Activated CD8-positive, alpha-beta T cell treated with anti-CD3 and anti-CD28 coated beads for 36 hours (primary cell): ENCODE data around the gene PPWD1. TPM values are rescaled to one million over a fixed set of nuclear protein-coding genes. Genes with fewer than 3 reads are reported as not detected.

Source experiments
- ATAC-seq: fragments of 200-7000 bp; cut with Tn5 transposase; one replicate; pipeline ENCODE4 v1.10.0; 2021; ENCODE audit warnings: mild to moderate bottlenecking, moderate library complexity
- CTCF ChIA-PET: fragments of 350-600 bp; sonication (Branson Sonifier 250); formaldehyde crosslinking; loops from one replicate; lab custom pipeline; 2021; ENCODE audit warnings: antibody characterized with exemption; lab: Charles Lee
- POLR2A ChIA-PET: fragments of 350-600 bp; sonication (Branson Sonifier 250); formaldehyde crosslinking; loops from one replicate; lab custom pipeline; 2021; ENCODE audit warnings: antibody characterized with exemption; lab: Charles Lee
- DNase-seq: peaks from one replicate; pipeline ENCODE4 v3.0.0-alpha.2; 2020
- H3K27ac Mint-ChIP-seq: one replicate; pipeline ENCODE4 v1.8.0; 2021; ENCODE audit warnings: mild to moderate bottlenecking, mixed read lengths
- H3K27me3 Mint-ChIP-seq: one replicate; pipeline ENCODE4 v1.8.0; 2021; ENCODE audit warnings: mixed read lengths
- H3K36me3 Mint-ChIP-seq: one replicate; pipeline ENCODE4 v1.8.0; 2021; ENCODE audit warnings: low read depth, mixed read lengths
- H3K4me1 Mint-ChIP-seq: one replicate; pipeline ENCODE4 v1.8.0; 2021; ENCODE audit warnings: low read depth, mixed read lengths
- H3K4me3 Mint-ChIP-seq: one replicate; pipeline ENCODE4 v1.8.0; 2021; ENCODE audit warnings: mild to moderate bottlenecking, moderate library complexity, mixed read lengths
- H3K9me3 Mint-ChIP-seq: one replicate; pipeline ENCODE4 v1.8.0; 2021; ENCODE audit warnings: mixed read lengths
- CTCF ChIP-seq: fragments of 200-600 bp; IDR thresholded peaks from one replicate; pipeline ENCODE4 v1.8.0; 2022; ENCODE audit warnings: antibody characterized with exemption, mild to moderate bottlenecking
- intact Hi-C: fragments of 100-400 bp; cut with micrococcal nuclease; formaldehyde crosslinking; loops from one replicate; pipeline ENCODE4 v1.10.0; 2022
- total RNA-seq, 2 experiments: library from RNA; stranded (reverse); gene quantifications; one replicate each; pipeline ENCODE4 v1.2.3, GENCODE V29; 2021

Gene PPWD1
- 10 to 100 TPM; 33.8 to 37.8 TPM for total RNA-seq

- no peaks in the 10 kb centered on the region for H3K27me3 Mint-ChIP-seq
- TF ChIP-seq CTCF: no peak
- CTCF ChIA-PET: interaction anchor here (0.7 to 1.4 kb wide), 4 partner anchors 13 to 80 kb away, joined by 3 to 4 read pairs (median 3); no protein-coding TSS in a partner anchor
- peak within 1 kb of the TSS; percentile 98 for H3K27ac Mint-ChIP-seq
- peak; percentile 99 for ATAC-seq
- H3K4me1 Mint-ChIP-seq: peaks cover 40% of the 10 kb centered on the region
- peak; percentile 98 for DNase-seq
- intact Hi-C loops: loop anchor here (5.0 kb wide), 1 partner anchor 59 kb away; the partner anchor contains the start of gene TRIM23
- peak within 1 kb of the TSS; percentile 94 for H3K4me3 Mint-ChIP-seq
- POLR2A ChIA-PET: interaction anchor here (0.5 to 2.7 kb wide), 20 partner anchors 9 to 794 kb away, joined by 3 to 22 read pairs (median 4); partner anchors contain the start of genes CWC27, SHLD3, SREK1IP1 and TRAPPC13
- no peaks in the 10 kb centered on the region for H3K9me3 Mint-ChIP-seq
- peaks cover 33% of the 10 kb centered on the region for H3K36me3 Mint-ChIP-seq
Observed at GRCh38 chr5:65562731-65563701, at the start of gene PPWD1, which contains the start of gene CENPK. Gene PPWD1 (plus strand): TSS chr5:65563296. CDS start chr5:65563311, 15 bp downstream. Gene CENPK (minus strand): TSS chr5:65563168. CDS start chr5:65554907, 8,261 bp downstream.

- no peaks in the 10 kb centered on the region for H3K27me3 Mint-ChIP-seq
- no peaks in the 10 kb centered on the region for H3K4me1 Mint-ChIP-seq
- DNase-seq (no peak), ATAC-seq (no peak)
- H3K27ac Mint-ChIP-seq: no peak overlapping the region
- peaks cover 19% of the 10 kb centered on the region for H3K36me3 Mint-ChIP-seq
- POLR2A ChIA-PET: interaction anchor here (1.0 kb wide), 1 partner anchor 43 kb away, joined by 3 read pairs; no protein-coding TSS in a partner anchor
- H3K4me3 Mint-ChIP-seq: no peak overlapping the region
- intact Hi-C loops: no loop called here
- CTCF ChIA-PET: no interaction called here
- H3K9me3 Mint-ChIP-seq: no peaks in the 10 kb centered on the region
- TF ChIP-seq CTCF: no peak
Observed at GRCh38 chr5:65525726-65526125, 37.4 kb upstream of the PPWD1 start.

- no peak for DNase-seq
- TF ChIP-seq CTCF: no peak
- CTCF ChIA-PET: interaction anchor here (1.5 kb wide), 1 partner anchor 15 kb away, joined by 3 read pairs; no protein-coding TSS in a partner anchor
- intact Hi-C loops: no loop called here
- ATAC-seq: no peak
- no peaks in the 10 kb centered on the region for H3K4me1 Mint-ChIP-seq
- H3K27me3 Mint-ChIP-seq: no peaks in the 10 kb centered on the region
- POLR2A ChIA-PET: interaction anchor here (0.6 kb wide), 2 partner anchors 102 to 451 kb away, joined by 3 read pairs; no protein-coding TSS in a partner anchor
- no peak overlapping the region for H3K4me3 Mint-ChIP-seq
- peaks cover 28% of the 10 kb centered on the region for H3K36me3 Mint-ChIP-seq
- H3K9me3 Mint-ChIP-seq: no peaks in the 10 kb centered on the region
- no peak overlapping the region for H3K27ac Mint-ChIP-seq
Observed at GRCh38 chr5:65530904-65531303, 32.2 kb upstream of the PPWD1 start.

- no peak overlapping the region for H3K27ac Mint-ChIP-seq
- no peak overlapping the region for H3K4me3 Mint-ChIP-seq
- POLR2A ChIA-PET: interaction anchor here (0.9 to 1.0 kb wide), 2 partner anchors 14 to 27 kb away, joined by 3 read pairs; partner anchors contain the start of genes CENPK and PPWD1
- intact Hi-C loops: no loop called here
- H3K36me3 Mint-ChIP-seq: peaks cover 40% of the 10 kb centered on the region
- no peaks in the 10 kb centered on the region for H3K9me3 Mint-ChIP-seq
- no peaks in the 10 kb centered on the region for H3K4me1 Mint-ChIP-seq
- CTCF ChIA-PET: interaction anchor here (0.6 kb wide), 1 partner anchor 513 kb away, joined by 3 read pairs; no protein-coding TSS in a partner anchor
- no peak for DNase-seq
- no peak for ATAC-seq
- no peaks in the 10 kb centered on the region for H3K27me3 Mint-ChIP-seq
- TF ChIP-seq CTCF: no peak
Observed at GRCh38 chr5:65535529-65535987, 27.5 kb upstream of the PPWD1 start.
